AG10803 (cell line): ENCODE results near the gene UMPS.

Experiments used
- DNase-seq: peaks from one replicate; pipeline ENCODE4 v3.0.0; 2010; ENCODE audit warnings: low read depth
- H3K4me3 ChIP-seq: 2 replicates; pipeline ENCODE4 v1.5.1; 2011; ENCODE audit warnings: mild to moderate bottlenecking, low read length, control low read depth
- CTCF ChIP-seq: conservative IDR thresholded peaks from 2 replicates; pipeline ENCODE4 v1.5.1; 2011; ENCODE audit warnings: mild to moderate bottlenecking, low read length, control low read depth, inconsistent platforms

UMPS gene

DNA sequence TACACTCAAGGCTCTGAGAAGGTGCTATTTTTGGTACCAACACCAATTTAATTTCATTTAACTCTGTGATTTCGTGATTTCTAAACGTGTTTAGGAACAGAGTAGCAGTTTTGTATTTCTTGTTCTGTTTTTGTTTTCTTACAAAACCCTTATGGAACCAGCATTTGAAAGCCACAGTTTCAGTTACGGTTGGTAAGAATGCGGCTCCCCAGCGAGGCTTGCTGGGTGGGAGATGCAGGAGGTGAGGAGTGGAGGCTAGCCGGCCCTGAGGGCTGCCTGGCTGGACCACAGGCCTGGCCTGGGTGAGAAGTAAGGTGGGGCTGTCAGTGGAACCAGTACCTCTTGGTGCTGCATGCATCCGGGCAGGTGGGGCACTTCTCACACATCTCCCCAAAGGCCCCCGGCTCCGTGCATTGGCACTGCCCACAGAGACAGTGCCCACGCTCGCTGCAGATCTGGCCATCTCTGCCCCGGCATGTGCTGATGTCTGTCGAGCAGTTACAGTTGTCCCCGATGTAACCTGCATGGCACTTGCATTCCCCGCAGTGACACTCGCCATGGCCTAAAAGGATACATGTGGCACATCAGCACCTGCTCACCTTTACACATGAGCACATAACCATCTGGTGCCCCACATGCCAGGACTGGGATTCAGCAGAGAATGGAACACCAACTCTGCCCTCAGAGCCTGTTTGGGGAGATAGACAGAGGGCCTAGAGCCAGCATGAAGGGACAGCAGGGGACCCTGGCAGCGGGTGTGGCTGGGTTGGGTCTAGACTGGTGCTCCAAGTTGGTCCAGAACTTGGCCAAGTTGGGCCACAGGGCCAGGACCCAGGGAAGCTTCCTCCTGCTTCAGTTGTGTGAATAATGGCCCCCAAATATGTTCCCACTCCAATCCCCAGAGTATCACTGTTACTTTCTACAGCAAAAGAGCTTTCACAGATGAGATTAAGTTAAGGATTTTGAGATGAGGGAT is 43.4 kb downstream of the UMPS start:
- no peak for TF ChIP-seq CTCF
- H3K4me3 ChIP-seq = no peak overlapping the region
- DNase-seq = no peak

DNA sequence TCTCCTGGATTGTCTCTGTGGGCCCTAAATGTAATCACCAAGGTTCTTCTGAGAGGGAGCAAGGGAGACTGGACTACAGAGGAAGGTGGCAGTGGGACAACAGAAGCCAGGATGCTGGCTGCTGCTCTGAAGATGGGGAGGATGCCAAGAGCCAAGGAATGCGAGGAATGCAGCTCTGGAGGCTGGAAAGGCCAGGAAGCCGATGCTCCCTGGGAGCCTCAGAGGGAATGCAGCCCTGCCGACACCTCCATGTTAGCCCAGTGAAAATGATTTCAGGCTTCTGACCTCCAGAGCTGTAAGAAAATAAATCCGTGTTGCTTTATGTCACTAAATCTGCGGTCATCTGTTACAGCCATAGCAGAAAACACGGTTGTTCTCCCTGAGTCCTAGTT is 44.1 kb downstream of the UMPS start:
- peak; percentile 94 for DNase-seq

GRCh38 chr3:124774841-124775402 is 44.7 kb downstream of the UMPS start:
- H3K4me3 ChIP-seq = no peak overlapping the region
- DNase-seq = no peak
- TF ChIP-seq CTCF = no peak

More for the DNA sequence above, 44.1 kb downstream of the UMPS start:
- H3K4me3 ChIP-seq = no peak overlapping the region
- no peak for TF ChIP-seq CTCF

GRCh38 chr3:124775877-124776276 is 45.6 kb downstream of the UMPS start:
- H3K4me3 ChIP-seq = no peak overlapping the region
- TF ChIP-seq CTCF = no peak
- DNase-seq = no peak

DNA sequence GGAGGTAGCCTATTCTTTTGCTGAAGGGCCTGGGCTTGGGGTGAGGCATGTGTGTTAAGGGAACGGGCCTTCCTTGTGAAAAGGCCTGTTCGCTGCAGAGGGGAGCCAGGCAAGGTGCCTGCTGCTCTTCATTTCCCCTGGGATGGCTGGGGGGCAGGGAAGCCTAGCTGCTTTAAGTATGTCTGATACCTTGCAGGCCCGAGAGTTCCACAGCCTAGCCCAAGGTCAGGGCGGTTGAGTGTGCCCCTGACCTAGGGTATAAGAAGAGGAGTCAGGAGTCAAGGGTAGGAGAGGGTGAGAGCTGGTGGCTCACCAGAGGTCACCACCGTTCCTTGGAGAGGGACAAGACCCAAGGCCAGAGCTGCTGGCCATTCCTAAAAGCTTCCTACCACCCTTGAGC is 46.6 kb downstream of the UMPS start:
- H3K4me3 ChIP-seq = no peak overlapping the region
- DNase-seq = no peak
- TF ChIP-seq CTCF = no peak

DNA sequence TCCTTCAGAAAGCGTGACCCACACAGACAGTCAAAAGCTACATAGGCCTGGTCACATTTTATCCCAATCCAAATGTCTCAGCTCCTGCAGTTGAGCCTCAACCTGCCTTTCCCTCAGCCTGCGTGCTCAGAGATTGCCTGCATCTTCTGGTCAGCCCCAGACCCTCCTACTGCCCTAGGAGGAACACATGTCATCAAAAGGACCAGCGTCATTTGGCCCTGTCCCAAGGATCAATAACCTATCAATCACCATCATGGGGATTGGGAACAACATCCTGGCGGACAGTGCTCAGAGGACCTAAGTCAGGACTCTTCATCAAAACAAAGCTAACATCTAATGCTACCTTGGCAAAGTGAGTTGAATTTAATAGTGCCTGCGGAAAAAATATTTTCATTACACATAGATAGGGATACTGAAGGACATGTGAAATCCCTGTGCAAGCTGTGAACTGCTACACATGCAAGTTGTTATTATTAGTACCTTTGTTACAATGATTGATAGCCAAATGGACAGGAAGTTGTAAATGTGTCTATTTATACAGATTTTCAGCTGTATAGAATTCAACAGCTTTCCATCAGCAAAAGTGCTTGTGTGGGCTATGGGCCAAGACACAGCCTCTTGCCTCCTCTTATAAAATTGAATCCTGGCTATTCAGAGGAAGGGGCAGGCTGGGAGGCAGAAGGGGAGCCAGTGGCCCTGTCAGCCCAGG is 47.7 kb downstream of the UMPS start:
- DNase-seq = no peak

More for the DNA sequence above, 47.7 kb downstream of the UMPS start:
- TF ChIP-seq CTCF = no peak
- no peak overlapping the region for H3K4me3 ChIP-seq
